Upper lobe of right lung (tissue), 1 donor: ENCODE results near the gene OR51T1. TPM values are rescaled to one million over a fixed set of nuclear protein-coding genes. Genes with fewer than 3 reads are reported as not detected.

Source experiments
- ATAC-seq: fragments of 200-7000 bp; cut with Tn5 transposase; one replicate; pipeline ENCODE4 v1.9.1; 2020; ENCODE audit warnings: mild to moderate bottlenecking, moderate library complexity
- DNase-seq: peaks from one replicate; pipeline ENCODE4 v3.0.0-alpha.2; 2020
- H3K27ac ChIP-seq: fragments of 200-600 bp; one replicate; pipeline ENCODE4 v1.8.0; 2022
- H3K27me3 ChIP-seq: fragments of 200-600 bp; one replicate; pipeline ENCODE4 v1.8.0; 2022; ENCODE audit warnings: mild to moderate bottlenecking
- H3K36me3 ChIP-seq: fragments of 200-600 bp; one replicate; pipeline ENCODE4 v1.8.0; 2022
- H3K4me1 ChIP-seq: fragments of 200-600 bp; one replicate; pipeline ENCODE4 v1.8.0; 2022
- H3K4me3 ChIP-seq: fragments of 200-600 bp; one replicate; pipeline ENCODE4 v1.8.0; 2022; ENCODE audit warnings: mild to moderate bottlenecking
- H3K9me3 ChIP-seq: fragments of 200-600 bp; one replicate; pipeline ENCODE4 v1.8.0; 2022
- CTCF ChIP-seq: fragments of 200-600 bp; IDR thresholded peaks from one replicate; pipeline ENCODE4 v1.8.0; 2022; ENCODE audit warnings: antibody characterized with exemption
- intact Hi-C: fragments of 100-400 bp; cut with DNase I; formaldehyde crosslinking; loops from one replicate; pipeline ENCODE4 v1.11.0; 2022
- total RNA-seq: library from RNA; stranded (reverse); fragmentation: NEBNext Ultra II Directional; extraction: Animal tissue kit (Norgen Biotek cat#: 25700); gene quantifications from one replicate; pipeline ENCODE4 v1.2.1, GENCODE V29; 2021
- donor health status: DM: no; HTN: yes; CAD: no; lungs with severe emphysema.

The OR51T1 gene
- total RNA-seq, 1 donor from 2014 or later = not detected

- no peak for TF ChIP-seq CTCF
- Histone ChIP-seq H3K27me3 (no peaks in the 10 kb centered on the region), H3K4me1 (no peaks in the 10 kb centered on the region), H3K27ac (no peak overlapping the region), H3K4me3 (no peak overlapping the region), H3K36me3 (no peaks in the 10 kb centered on the region), H3K9me3 (no peaks in the 10 kb centered on the region)
- DNase-seq (no peak), ATAC-seq (no peak)
- intact Hi-C loops = no loop called here
Measured at GRCh38 chr11:4886186-4886585, 4.5 kb downstream of the OR51T1 start.

- no peak for ATAC-seq
- intact Hi-C loops = no loop called here
- no peak overlapping the region for H3K27ac ChIP-seq
- no peak for DNase-seq
- H3K4me3 ChIP-seq = no peak overlapping the region
- H3K4me1 ChIP-seq = no peaks in the 10 kb centered on the region
- no peaks in the 10 kb centered on the region for H3K9me3 ChIP-seq
- TF ChIP-seq CTCF = no peak
- no peaks in the 10 kb centered on the region for H3K36me3 ChIP-seq
- no peaks in the 10 kb centered on the region for H3K27me3 ChIP-seq
Measured at GRCh38 chr11:4887591-4887990, 5.9 kb downstream of the OR51T1 start.

GRCh38 chr11:4890279-4890678 is 8.6 kb downstream of the OR51T1 start:
- Histone ChIP-seq H3K4me1 (no peaks in the 10 kb centered on the region), H3K27me3 (no peaks in the 10 kb centered on the region), H3K36me3 (no peaks in the 10 kb centered on the region), H3K4me3 (no peak overlapping the region), H3K9me3 (no peaks in the 10 kb centered on the region), H3K27ac (no peak overlapping the region)
- ATAC-seq = no peak
- TF ChIP-seq CTCF = no peak
- no peak for DNase-seq
- intact Hi-C loops = no loop called here

- Histone ChIP-seq H3K27ac (no peak overlapping the region), H3K36me3 (no peaks in the 10 kb centered on the region), H3K27me3 (no peaks in the 10 kb centered on the region), H3K4me1 (no peaks in the 10 kb centered on the region), H3K4me3 (no peak overlapping the region), H3K9me3 (no peaks in the 10 kb centered on the region)
- TF ChIP-seq CTCF = no peak
- DNase-seq (no peak), ATAC-seq (no peak)
- intact Hi-C loops = no loop called here
Measured at GRCh38 chr11:4891996-4892640, 10.4 kb downstream of the OR51T1 start.

- DNase-seq = no peak
- no peak for ATAC-seq
- intact Hi-C loops = no loop called here
- Histone ChIP-seq H3K4me3 (no peak within 1 kb of the TSS), H3K9me3 (no peaks in the 10 kb centered on the region), H3K36me3 (no peaks in the 10 kb centered on the region), H3K27me3 (no peaks in the 10 kb centered on the region), H3K4me1 (no peaks in the 10 kb centered on the region), H3K27ac (no peak within 1 kb of the TSS)
- TF ChIP-seq CTCF = no peak
Measured at GRCh38 chr11:4903484-4903883, 21.8 kb downstream of the OR51T1 start, which contains the start of gene OR51A7. Gene OR51A7 (plus strand): TSS chr11:4903783. CDS start chr11:4907370, 3,587 bp downstream.

- H3K4me3 ChIP-seq = no peak overlapping the region
- no peaks in the 10 kb centered on the region for H3K9me3 ChIP-seq
- no peak for ATAC-seq
- TF ChIP-seq CTCF = no peak
- H3K4me1 ChIP-seq = no peaks in the 10 kb centered on the region
- H3K27ac ChIP-seq = no peak overlapping the region
- H3K36me3 ChIP-seq = no peaks in the 10 kb centered on the region
- intact Hi-C loops = no loop called here
- DNase-seq = no peak
- H3K27me3 ChIP-seq = no peaks in the 10 kb centered on the region
Measured at GRCh38 chr11:4916581-4916980, 34.9 kb downstream of the OR51T1 start.
